GM12878 (cell line): ENCODE results near the gene MAGEB1. TPM values are rescaled to one million over a fixed set of nuclear protein-coding genes. Genes with fewer than 3 reads are reported as not detected.
A peak's percentile ranks its signal among the peaks of the same experiment; 100 is the strongest.

Experiments used
- ATAC-seq: fragments of 200-7000 bp; cut with Tn5 transposase; 3 replicates; pipeline ENCODE4 v1.9.1; 2020; ENCODE audit warnings: mild to moderate bottlenecking, moderate library complexity
- BruUV-seq: library from RNA; stranded (reverse); fragments of 400-500 nt; replicated peaks from 2 replicates; lab custom pipeline; 2021; lab: Mats Ljungman, UMichigan
- CTCF ChIA-PET: fragments of 300-600 bp; sonication (Branson Sonifier 250); formaldehyde crosslinking; extraction: SDS; loops from one replicate; lab custom pipeline; 2021; ENCODE audit warnings: inconsistent platforms; lab: Yijun Ruan, JAX
- POLR2A ChIA-PET: fragments of 350-600 bp; formaldehyde crosslinking; extraction: SDS; loops from one replicate; lab custom pipeline; 2021; ENCODE audit warnings: inconsistent platforms; lab: Charles Lee
- RAD21 ChIA-PET: fragments of 300-600 bp; sonication (Branson Sonifier 250); formaldehyde crosslinking; loops from one replicate; lab custom pipeline; 2023; ENCODE audit warnings: antibody characterized with exemption; ENCODE audit not compliant: unreplicated experiment; lab: Charles Lee
- SMC1A ChIA-PET: fragments of 300-600 bp; sonication (Branson Sonifier 250); formaldehyde crosslinking; loops from one replicate; lab custom pipeline; 2023; ENCODE audit not compliant: unreplicated experiment, uncharacterized antibody; lab: Charles Lee
- DNase-seq: peaks from one replicate; pipeline ENCODE4 v3.0.0-alpha.2; 2011; ENCODE audit warnings: low read depth, low spot score
- FAIRE-seq: peaks from 3 replicates; lab custom pipeline; 2011; peaks lifted over from hg19 to GRCh38; lab: Jason Lieb, UNC
- H2AFZ ChIP-seq: 2 replicates; pipeline ENCODE4 v1.6.0; 2011; ENCODE audit warnings: low read depth, low read length, control low read depth; ENCODE audit not compliant: control insufficient read depth
- H3K27ac ChIP-seq: 2 replicates; pipeline ENCODE4 v1.5.1; 2011; ENCODE audit warnings: control low read depth; ENCODE audit not compliant: control insufficient read depth, insufficient read depth
- H3K27me3 ChIP-seq, 2 experiments: replicated peaks in 1 of 2; 2 replicates each; pipeline versions ENCODE4 v1.6.0 to v1.6.1; 2011; ENCODE audit warnings: low read length in 1 of 2; ENCODE audit not compliant: control insufficient read depth in 2 of 2, insufficient read depth in 2 of 2
- H3K36me3 ChIP-seq, 2 experiments: 2 replicates each; pipeline ENCODE4 v1.5.1; 2011; ENCODE audit warnings: low read length in 1 of 2; ENCODE audit not compliant: control insufficient read depth in 2 of 2, insufficient read depth in 2 of 2
- H3K4me1 ChIP-seq: 2 replicates; pipeline ENCODE4 v1.6.1; 2011; ENCODE audit warnings: mild to moderate bottlenecking, low read length, moderate library complexity, mixed read lengths; ENCODE audit not compliant: control insufficient read depth, insufficient read depth
- H3K4me2 ChIP-seq: 2 replicates; pipeline ENCODE4 v1.6.0; 2011; ENCODE audit warnings: control low read depth; ENCODE audit not compliant: control insufficient read depth, insufficient read depth
- H3K4me3 ChIP-seq: fragments of 200-600 bp; sonication (generic); 2 replicates; pipeline ENCODE4 v1.5.1; 2016
- H3K79me2 ChIP-seq: 2 replicates; pipeline ENCODE4 v1.6.0; 2011; ENCODE audit warnings: low read length; ENCODE audit not compliant: control insufficient read depth, insufficient read depth
- H3K9ac ChIP-seq: 2 replicates; pipeline ENCODE4 v1.8.0; 2011; ENCODE audit warnings: low read length, control low read depth, mixed read lengths; ENCODE audit not compliant: control insufficient read depth, insufficient read depth
- H3K9me3 ChIP-seq: replicated peaks from 3 replicates; pipeline ENCODE4 v1.5.1; 2011; ENCODE audit warnings: mild to moderate bottlenecking, low read length; ENCODE audit not compliant: control insufficient read depth, insufficient read depth
- H4K20me1 ChIP-seq: 2 replicates; pipeline ENCODE4 v1.6.0; 2011; ENCODE audit not compliant: control insufficient read depth, insufficient read depth
- ATF7 ChIP-seq: fragments of 450-650 bp; IDR thresholded peaks from 2 replicates; pipeline ENCODE4 v1.6.1; 2016; ENCODE audit warnings: low read depth, mild to moderate bottlenecking
- CBX5 ChIP-seq: sonication (generic); IDR thresholded peaks from 2 replicates; pipeline ENCODE4 v1.6.1; 2016; ENCODE audit warnings: low read depth, moderate library complexity, mild to moderate bottlenecking, inconsistent platforms
- CTCF ChIP-seq, 3 experiments: IDR thresholded peaks in 2 of 3; conservative IDR thresholded peaks in 1 of 3; 2 replicates each; pipeline ENCODE4 v1.5.1; 2011; ENCODE audit warnings: low read depth in 3 of 3, low read length in 3 of 3, mild to moderate bottlenecking in 3 of 3, control low read depth in 2 of 3, moderate library complexity in 2 of 3, inconsistent platforms in 1 of 3, mixed read lengths in 1 of 3; ENCODE audit not compliant: control insufficient read depth in 2 of 3, insufficient read depth in 1 of 3; ENCODE audit errors: extremely low read depth in 1 of 3
- IKZF2 ChIP-seq, 2 experiments: fragments of 450-650 bp; IDR thresholded peaks; 2 replicates each; pipeline ENCODE4 v1.6.1; 2017; ENCODE audit warnings: mild to moderate bottlenecking in 2 of 2, moderate library complexity in 2 of 2
- IRF4 ChIP-seq: IDR thresholded peaks from 2 replicates; pipeline ENCODE4 v1.6.1; 2011; ENCODE audit warnings: low read depth, low read length
- RAD21 ChIP-seq: IDR thresholded peaks from 2 replicates; pipeline ENCODE4 v1.6.1; 2011; ENCODE audit warnings: mild to moderate bottlenecking, low read depth, low read length, moderate library complexity; ENCODE audit not compliant: insufficient read depth
- RB1 ChIP-seq: fragments of 450-650 bp; formaldehyde crosslinking; IDR thresholded peaks from 2 replicates; pipeline ENCODE4 v1.6.1; 2017; ENCODE audit warnings: mild to moderate bottlenecking, borderline replicate concordance
- RUNX3 ChIP-seq: IDR thresholded peaks from 2 replicates; pipeline ENCODE4 v1.6.1; 2012; ENCODE audit warnings: low read length, inconsistent platforms
- SMC3 ChIP-seq: IDR thresholded peaks from 2 replicates; pipeline ENCODE4 v1.6.1; 2011; ENCODE audit warnings: low read length, improper control_type of control experiment, borderline replicate concordance
- TAF1 ChIP-seq: IDR thresholded peaks from 2 replicates; pipeline ENCODE4 v1.6.1; 2011; ENCODE audit warnings: mild to moderate bottlenecking, low read depth, low read length, borderline replicate concordance
- YBX1 ChIP-seq: fragments of 450-650 bp; IDR thresholded peaks from 2 replicates; pipeline ENCODE4 v1.6.1; 2016; ENCODE audit warnings: antibody characterized with exemption
- WGBS: methylation state at CpG from one replicate; pipeline ENCODE4 v1.1.6; 2016; ENCODE audit warnings: low lambda C conversion rate; ENCODE audit not compliant: insufficient replicate concordance, insufficient coverage; ENCODE audit errors: missing lambda C conversion rate; 5-methylcytosine and 5-hydroxymethylcytosine counted together
- in situ Hi-C: fragments of 300-500 bp; cut with MboI; formaldehyde crosslinking; loops from 9 replicates; pipeline ENCODE4 v1.14.3; 2018; ENCODE audit warnings: mixed read lengths
- intact Hi-C: fragments of 100-400 bp; cut with micrococcal nuclease; formaldehyde crosslinking; loops from one replicate; pipeline ENCODE4 v1.14.2; 2022; ENCODE audit not compliant: unreplicated experiment
- polyA plus RNA-seq, 11 experiments: library from polyadenylated mRNA; depleted of rRNA in 4 of 11; unstranded in 6 of 11; stranded (reverse) in 5 of 11; fragments of >200 nt; fragmentation: Nextera tagmentation in 4 of 11; fragmentation: Illumina TruSeq in 1 of 11; extraction: Ambion mirVana in 4 of 11; extraction: Trizol in 1 of 11; gene quantifications; 1 replicate in 1 of 11; 2 replicates in 10 of 11; pipeline versions ENCODE4 v1.2.1 to v1.2.3, GENCODE V29; 2011 to 2016; ENCODE audit warnings: inconsistent platforms in 2 of 11, missing spikeins in 2 of 11, low read depth in 1 of 11
- total RNA-seq, 4 experiments: library from RNA; depleted of rRNA in 3 of 4; stranded (reverse); fragments of >200 nt in 3 of 4; fragmentation: Illumina TruSeq in 1 of 4; extraction: Trizol in 1 of 4; gene quantifications; 2 replicates each; pipeline versions ENCODE4 v1.2.1 to v1.2.3, GENCODE V29; 2013 to 2021
- TF ChIP-seq, protein P1 (sequence below): fragments of 450-650 bp; IDR thresholded peaks from 2 replicates; pipeline ENCODE4 v1.6.1; 2017; ENCODE audit warnings: low read depth, mild to moderate bottlenecking, moderate library complexity
- TF ChIP-seq, protein P2 (sequence below): fragments of 450-650 bp; formaldehyde crosslinking; IDR thresholded peaks from 2 replicates; pipeline ENCODE4 v1.4.0; 2022; ENCODE audit warnings: mild to moderate bottlenecking, moderate library complexity

MAGEB1 gene
- total and polyA plus RNA-seq, 10 of the 15 experiments (the other 5 are each of a cell fraction or from before 2014, with no cell fraction given) = 0.04 to 0.06 TPM; not detected in 8

DNA sequence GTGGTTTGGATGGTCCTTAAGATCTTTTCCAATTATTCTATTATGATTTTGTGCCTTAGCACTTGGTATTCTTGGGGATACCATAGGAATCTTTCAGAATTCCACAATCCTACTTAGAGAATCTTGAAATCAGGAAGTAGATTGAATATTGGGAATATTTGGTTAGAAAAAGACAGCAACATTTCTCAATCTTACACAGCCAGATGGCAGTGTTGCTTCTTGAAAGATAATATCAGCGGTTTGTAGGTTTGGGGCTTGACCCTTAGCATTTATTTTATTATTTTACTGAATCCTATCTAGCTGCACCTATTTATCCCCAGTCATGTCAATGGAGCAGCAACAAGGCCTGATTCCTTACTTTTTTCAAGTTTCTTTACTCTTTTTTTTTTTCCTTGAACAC, 28.6 kb downstream of the MAGEB1 start:
- no peaks in the 10 kb centered on the region for H3K79me2 ChIP-seq
- H2AFZ ChIP-seq = no peak overlapping the region
- H3K4me1 ChIP-seq = no peaks in the 10 kb centered on the region
- in situ Hi-C loops (loop anchor here (10.0 kb wide), 1 partner anchor 229 kb away; no protein-coding TSS in a partner anchor), intact Hi-C loops (loop anchor here (2.0 to 10.0 kb wide), 2 partner anchors 131 to 229 kb away; no protein-coding TSS in a partner anchor)
- FAIRE-seq (no peak), DNase-seq (no peak), ATAC-seq (no peak)
- CTCF ChIA-PET = no interaction called here
- H3K27me3 ChIP-seq = peaks cover 0 to 2% of the 10 kb centered on the region in 2 experiments; a peak in 1 of 4 replicates
- H3K9me3 ChIP-seq = no peaks in the 10 kb centered on the region
- RAD21 ChIA-PET = no interaction called here
- no peaks in the 10 kb centered on the region for H4K20me1 ChIP-seq
- SMC1A ChIA-PET = no interaction called here
- H3K36me3 ChIP-seq = no peaks in the 10 kb centered on the region
- no peak for TF ChIP-seq RUNX3
- TF ChIP-seq TAF1 = no peak
- peak; percentile 42; the same call in 1 of the 2 replicates for TF ChIP-seq SMC3
- no peak for TF ChIP-seq ATF7
- TF ChIP-seq CTCF (IDR thresholded peaks at IDR 0.05 in 2 of 3, conservative IDR thresholded peaks at IDR 0.05 in 1 of 3; ENCODE audit: control insufficient read depth in 2 of 3, extremely low read depth in 1 of 3, insufficient read depth in 1 of 3, low read depth in 3 of 3, low read length in 3 of 3) = peak in 1 of 3 experiments; percentile 39; a peak in 1 of 6 replicates
- TF ChIP-seq, protein P1, sequence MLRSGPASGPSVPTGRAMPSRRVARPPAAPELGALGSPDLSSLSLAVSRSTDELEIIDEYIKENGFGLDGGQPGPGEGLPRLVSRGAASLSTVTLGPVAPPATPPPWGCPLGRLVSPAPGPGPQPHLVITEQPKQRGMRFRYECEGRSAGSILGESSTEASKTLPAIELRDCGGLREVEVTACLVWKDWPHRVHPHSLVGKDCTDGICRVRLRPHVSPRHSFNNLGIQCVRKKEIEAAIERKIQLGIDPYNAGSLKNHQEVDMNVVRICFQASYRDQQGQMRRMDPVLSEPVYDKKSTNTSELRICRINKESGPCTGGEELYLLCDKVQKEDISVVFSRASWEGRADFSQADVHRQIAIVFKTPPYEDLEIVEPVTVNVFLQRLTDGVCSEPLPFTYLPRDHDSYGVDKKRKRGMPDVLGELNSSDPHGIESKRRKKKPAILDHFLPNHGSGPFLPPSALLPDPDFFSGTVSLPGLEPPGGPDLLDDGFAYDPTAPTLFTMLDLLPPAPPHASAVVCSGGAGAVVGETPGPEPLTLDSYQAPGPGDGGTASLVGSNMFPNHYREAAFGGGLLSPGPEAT = no peak
- TF ChIP-seq IKZF2 (IDR thresholded peaks at IDR 0.05) = no peak
- TF ChIP-seq, protein P2, sequence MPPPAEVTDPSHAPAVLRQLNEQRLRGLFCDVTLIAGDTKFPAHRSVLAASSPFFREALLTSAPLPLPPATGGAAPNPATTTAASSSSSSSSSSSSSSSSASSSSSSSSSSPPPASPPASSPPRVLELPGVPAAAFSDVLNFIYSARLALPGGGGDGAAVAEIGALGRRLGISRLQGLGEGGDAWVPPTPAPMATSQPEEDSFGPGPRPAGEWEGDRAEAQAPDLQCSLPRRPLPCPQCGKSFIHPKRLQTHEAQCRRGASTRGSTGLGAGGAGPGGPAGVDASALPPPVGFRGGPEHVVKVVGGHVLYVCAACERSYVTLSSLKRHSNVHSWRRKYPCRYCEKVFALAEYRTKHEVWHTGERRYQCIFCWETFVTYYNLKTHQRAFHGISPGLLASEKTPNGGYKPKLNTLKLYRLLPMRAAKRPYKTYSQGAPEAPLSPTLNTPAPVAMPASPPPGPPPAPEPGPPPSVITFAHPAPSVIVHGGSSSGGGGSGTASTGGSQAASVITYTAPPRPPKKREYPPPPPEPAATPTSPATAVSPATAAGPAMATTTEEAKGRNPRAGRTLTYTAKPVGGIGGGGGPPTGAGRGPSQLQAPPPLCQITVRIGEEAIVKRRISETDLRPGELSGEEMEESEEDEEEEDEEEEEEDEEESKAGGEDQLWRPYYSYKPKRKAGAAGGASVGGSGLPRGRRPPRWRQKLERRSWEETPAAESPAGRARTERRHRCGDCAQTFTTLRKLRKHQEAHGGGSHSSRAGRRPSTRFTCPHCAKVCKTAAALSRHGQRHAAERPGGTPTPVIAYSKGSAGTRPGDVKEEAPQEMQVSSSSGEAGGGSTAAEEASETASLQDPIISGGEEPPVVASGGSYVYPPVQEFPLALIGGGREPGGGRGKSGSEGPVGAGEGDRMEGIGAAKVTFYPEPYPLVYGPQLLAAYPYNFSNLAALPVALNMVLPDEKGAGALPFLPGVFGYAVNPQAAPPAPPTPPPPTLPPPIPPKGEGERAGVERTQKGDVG (CRISPR knock-in tag) = no peak
- no peak for TF ChIP-seq CBX5
- TF ChIP-seq RB1 = no peak
- peak; percentile 34; the same call in 1 of the 2 replicates for TF ChIP-seq RAD21
- TF ChIP-seq YBX1 = no peak
- no peak for TF ChIP-seq IRF4
- no peak overlapping the region for H3K9ac ChIP-seq
- WGBS = 21% methylated on average over 1 of the region's 1 CpG
- no TSS peak for BruUV-seq
- no peak overlapping the region for H3K27ac ChIP-seq
- H3K4me2 ChIP-seq = no peak overlapping the region
- POLR2A ChIA-PET = no interaction called here
- no peak overlapping the region for H3K4me3 ChIP-seq
